Hepatocyte (in vitro differentiated cells): ENCODE measurements around the gene STARD7.

Experiments
- EZH2 ChIP-seq: fragments of 200-600 bp; sonication (generic); IDR thresholded peaks from 2 replicates; pipeline ENCODE4 v1.6.1; 2016; ENCODE audit warnings: antibody characterized with exemption, mild to moderate bottlenecking, borderline replicate concordance
- TF ChIP-seq, protein P1 (sequence below): fragments of 200-600 bp; sonication (generic); IDR thresholded peaks from 2 replicates; pipeline ENCODE4 v1.5.1; 2016; ENCODE audit warnings: antibody characterized with exemption, mild to moderate bottlenecking; ENCODE audit not compliant: poor library complexity

DNA sequence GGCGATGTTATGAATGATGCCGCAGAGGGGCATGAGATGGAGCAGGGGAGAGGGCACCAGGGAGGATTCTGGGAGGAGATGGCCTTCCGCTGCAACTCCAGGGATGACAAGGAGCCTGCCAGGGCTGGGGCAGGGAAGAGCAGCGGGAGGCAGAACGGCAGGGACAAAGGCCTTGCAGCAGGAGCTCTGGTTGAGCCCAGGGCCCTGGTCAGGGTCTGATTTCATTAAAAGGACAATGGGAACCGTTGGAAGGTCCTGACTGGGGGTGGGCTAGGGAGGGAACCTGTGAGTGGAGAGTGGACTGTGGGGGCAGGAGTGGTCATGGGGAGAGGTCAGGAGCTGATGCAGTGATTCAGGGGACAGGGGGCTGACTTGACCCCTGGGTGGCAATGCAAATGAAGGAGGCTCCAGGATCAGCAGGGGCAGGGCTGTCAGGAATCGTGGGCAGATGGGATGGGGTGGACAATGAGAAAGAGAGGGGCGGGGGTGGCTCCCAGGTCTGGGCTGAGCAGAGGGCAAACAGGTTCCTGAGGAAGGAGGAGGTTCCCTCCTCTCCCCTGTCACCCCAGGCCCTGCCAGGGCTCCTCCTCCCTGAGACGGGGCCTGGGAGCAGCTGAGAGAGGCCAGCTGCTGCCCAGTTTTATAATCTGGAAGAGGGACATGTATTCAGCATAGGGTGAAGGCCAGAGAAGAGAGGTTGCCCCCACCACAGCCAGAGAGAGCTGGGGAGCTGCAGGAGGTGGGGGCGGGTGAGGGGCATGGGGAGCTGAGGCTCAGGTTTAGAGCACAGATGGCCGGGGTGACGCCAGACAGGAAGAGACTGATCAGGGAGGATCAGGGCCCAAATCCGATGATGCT is 56.1 kb downstream of the STARD7 start:
- TF ChIP-seq EZH2, result no peak
- TF ChIP-seq, protein P1, sequence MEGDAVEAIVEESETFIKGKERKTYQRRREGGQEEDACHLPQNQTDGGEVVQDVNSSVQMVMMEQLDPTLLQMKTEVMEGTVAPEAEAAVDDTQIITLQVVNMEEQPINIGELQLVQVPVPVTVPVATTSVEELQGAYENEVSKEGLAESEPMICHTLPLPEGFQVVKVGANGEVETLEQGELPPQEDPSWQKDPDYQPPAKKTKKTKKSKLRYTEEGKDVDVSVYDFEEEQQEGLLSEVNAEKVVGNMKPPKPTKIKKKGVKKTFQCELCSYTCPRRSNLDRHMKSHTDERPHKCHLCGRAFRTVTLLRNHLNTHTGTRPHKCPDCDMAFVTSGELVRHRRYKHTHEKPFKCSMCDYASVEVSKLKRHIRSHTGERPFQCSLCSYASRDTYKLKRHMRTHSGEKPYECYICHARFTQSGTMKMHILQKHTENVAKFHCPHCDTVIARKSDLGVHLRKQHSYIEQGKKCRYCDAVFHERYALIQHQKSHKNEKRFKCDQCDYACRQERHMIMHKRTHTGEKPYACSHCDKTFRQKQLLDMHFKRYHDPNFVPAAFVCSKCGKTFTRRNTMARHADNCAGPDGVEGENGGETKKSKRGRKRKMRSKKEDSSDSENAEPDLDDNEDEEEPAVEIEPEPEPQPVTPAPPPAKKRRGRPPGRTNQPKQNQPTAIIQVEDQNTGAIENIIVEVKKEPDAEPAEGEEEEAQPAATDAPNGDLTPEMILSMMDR, result no peak
